BLaER1 treated with 17β-estradiol and CSF1 and Interleukin-3, amounts not matched to agents 10 nM and 100 nM (cell line): Measurements from ENCODE around the gene TMC1.

Experiments
- H3K27ac ChIP-seq, 11 experiments: shearing (Covaris generic); formaldehyde crosslinking; 2 replicates each; pipeline ENCODE4 v1.8.1; 2022
- H3K27me3 ChIP-seq, 11 experiments: shearing (Covaris generic); formaldehyde crosslinking; 2 replicates each; pipeline ENCODE4 v1.8.1; 2022
- H3K36me3 ChIP-seq, 11 experiments: shearing (Covaris generic); formaldehyde crosslinking; 2 replicates each; pipeline ENCODE4 v1.8.1; 2022
- H3K4me1 ChIP-seq, 10 experiments: shearing (Covaris generic); formaldehyde crosslinking; 2 replicates each; pipeline ENCODE4 v1.8.1; 2022
- H3K4me2 ChIP-seq, 11 experiments: shearing (Covaris generic); formaldehyde crosslinking; 2 replicates each; pipeline ENCODE4 v1.8.1; 2022
- H3K4me3 ChIP-seq, 10 experiments: shearing (Covaris generic); formaldehyde crosslinking; 2 replicates each; pipeline ENCODE4 v1.8.1; 2022
- H3K9ac ChIP-seq, 11 experiments: shearing (Covaris generic); formaldehyde crosslinking; 2 replicates each; pipeline ENCODE4 v1.8.1; 2022
- H3K9me3 ChIP-seq, 11 experiments: shearing (Covaris generic); formaldehyde crosslinking; replicated peaks in 1 of 11; 2 replicates each; pipeline ENCODE4 v1.8.1; 2022
- H4K20me1 ChIP-seq, 11 experiments: shearing (Covaris generic); formaldehyde crosslinking; 2 replicates each; pipeline ENCODE4 v1.8.1; 2022
- Cebpa-rat ChIP-seq, 11 experiments: shearing (Covaris generic); IDR thresholded peaks; 2 replicates each; pipeline ENCODE4 v1.8.1; 2022

The TMC1 gene

GRCh38 chr9:72590824-72591223 is 69.4 kb downstream of the TMC1 start:
- H3K9me3 ChIP-seq, result peaks cover 0 to 11% (median 0%) of the 10 kb centered on the region in 11 experiments; a peak in 3 of 22 replicates
- H3K27ac ChIP-seq, result no peak overlapping the region
- peaks cover 0 to 81% (median 24%) of the 10 kb centered on the region in 10 experiments; a peak in 15 of 20 replicates for H3K4me1 ChIP-seq
- TF ChIP-seq Cebpa-rat (IDR thresholded peaks at IDR 0.05), result no peak
- no peaks in the 10 kb centered on the region for H4K20me1 ChIP-seq
- H3K27me3 ChIP-seq, result no peaks in the 10 kb centered on the region
- no peaks in the 10 kb centered on the region for H3K36me3 ChIP-seq
- no peak overlapping the region for H3K9ac ChIP-seq
- H3K4me2 ChIP-seq, result peak overlapping the region in 2 of 11 experiments; percentile 47 to 48; a peak in 4 of 22 replicates
- H3K4me3 ChIP-seq, result no peak overlapping the region

- H3K27me3 ChIP-seq, result no peaks in the 10 kb centered on the region
- no peak overlapping the region for H3K4me3 ChIP-seq
- H3K36me3 ChIP-seq, result no peaks in the 10 kb centered on the region
- no peaks in the 10 kb centered on the region for H4K20me1 ChIP-seq
- H3K4me1 ChIP-seq, result peaks cover 0 to 63% (median 6%) of the 10 kb centered on the region in 10 experiments; a peak in 8 of 20 replicates
- H3K9me3 ChIP-seq, result peaks cover 0 to 4% (median 0%) of the 10 kb centered on the region in 11 experiments; a peak in 1 of 22 replicates
- peak overlapping the region in 2 of 11 experiments; percentile 16 to 20; a peak in 2 of 22 replicates for H3K9ac ChIP-seq
- no peak for TF ChIP-seq Cebpa-rat (IDR thresholded peaks at IDR 0.05)
- H3K4me2 ChIP-seq, result peak overlapping the region in 4 of 11 experiments; percentile 17 to 72 (median 56); a peak in 6 of 22 replicates
- peak overlapping the region in 8 of 11 experiments; percentile 3 to 60 (median 36); a peak in 10 of 22 replicates for H3K27ac ChIP-seq
These were observed 71.3 kb downstream of the TMC1 start for GRCh38 chr9:72592502-72593403.

GRCh38 chr9:72596451-72597180 is 75.2 kb downstream of the TMC1 start:
- no peak overlapping the region for H3K9ac ChIP-seq
- no peak overlapping the region for H3K4me3 ChIP-seq
- no peak for TF ChIP-seq Cebpa-rat (IDR thresholded peaks at IDR 0.05)
- H4K20me1 ChIP-seq, result no peaks in the 10 kb centered on the region
- H3K4me1 ChIP-seq, result peaks cover 0 to 28% (median 3%) of the 10 kb centered on the region in 10 experiments; a peak in 8 of 20 replicates
- no peak overlapping the region for H3K27ac ChIP-seq
- H3K4me2 ChIP-seq, result no peak overlapping the region
- no peaks in the 10 kb centered on the region for H3K27me3 ChIP-seq
- H3K36me3 ChIP-seq, result no peaks in the 10 kb centered on the region
- no peaks in the 10 kb centered on the region for H3K9me3 ChIP-seq

- H3K4me1 ChIP-seq, result peaks cover 0 to 23% (median 3%) of the 10 kb centered on the region in 10 experiments; a peak in 8 of 20 replicates
- no peak overlapping the region for H3K4me2 ChIP-seq
- H4K20me1 ChIP-seq, result no peaks in the 10 kb centered on the region
- no peak overlapping the region for H3K4me3 ChIP-seq
- H3K27me3 ChIP-seq, result no peaks in the 10 kb centered on the region
- H3K36me3 ChIP-seq, result no peaks in the 10 kb centered on the region
- H3K9ac ChIP-seq, result no peak overlapping the region
- no peak overlapping the region for H3K27ac ChIP-seq
- H3K9me3 ChIP-seq, result no peaks in the 10 kb centered on the region
- no peak for TF ChIP-seq Cebpa-rat (IDR thresholded peaks at IDR 0.05)
These were observed 75.7 kb downstream of the TMC1 start for GRCh38 chr9:72597181-72597517.

GRCh38 chr9:72597601-72598000 is 76.2 kb downstream of the TMC1 start:
- no peak overlapping the region for H3K4me2 ChIP-seq
- H4K20me1 ChIP-seq, result no peaks in the 10 kb centered on the region
- H3K36me3 ChIP-seq, result no peaks in the 10 kb centered on the region
- H3K27me3 ChIP-seq, result no peaks in the 10 kb centered on the region
- no peaks in the 10 kb centered on the region for H3K9me3 ChIP-seq
- H3K4me3 ChIP-seq, result no peak overlapping the region
- H3K27ac ChIP-seq, result no peak overlapping the region
- peaks cover 0 to 18% (median under 1%) of the 10 kb centered on the region in 10 experiments; a peak in 8 of 20 replicates for H3K4me1 ChIP-seq
- no peak for TF ChIP-seq Cebpa-rat (IDR thresholded peaks at IDR 0.05)
- H3K9ac ChIP-seq, result no peak overlapping the region

- H3K4me3 ChIP-seq, result no peak overlapping the region
These were observed 77.2 kb downstream of the TMC1 start for GRCh38 chr9:72598639-72599038.

GRCh38 chr9:72599874-72600534 is 78.6 kb downstream of the TMC1 start:
- no peaks in the 10 kb centered on the region for H3K36me3 ChIP-seq
- H3K27me3 ChIP-seq, result no peaks in the 10 kb centered on the region
- no peaks in the 10 kb centered on the region for H4K20me1 ChIP-seq
- no peak overlapping the region for H3K4me2 ChIP-seq
- no peaks in the 10 kb centered on the region for H3K9me3 ChIP-seq
- no peak overlapping the region for H3K27ac ChIP-seq
- H3K4me3 ChIP-seq, result no peak overlapping the region
- no peak overlapping the region for H3K9ac ChIP-seq
- no peak for TF ChIP-seq Cebpa-rat (IDR thresholded peaks at IDR 0.05)
- 0 out of 20 replicates have a peak, but pooled peaks cover 0 to 1% (median 0%) of the 10 kb centered on the region in 10 experiments for H3K4me1 ChIP-seq

More at GRCh38 chr9:72598639-72599038, 77.2 kb downstream of the TMC1 start:
- Histone ChIP-seq H3K4me2 (no peak overlapping the region), H4K20me1 (no peaks in the 10 kb centered on the region), H3K36me3 (no peaks in the 10 kb centered on the region), H3K4me1 (peaks cover 0 to 10% (median 0%) of the 10 kb centered on the region in 10 experiments; a peak in 6 of 20 replicates), H3K27ac (no peak overlapping the region), H3K9me3 (no peaks in the 10 kb centered on the region), H3K27me3 (no peaks in the 10 kb centered on the region), H3K9ac (no peak overlapping the region)
- no peak for TF ChIP-seq Cebpa-rat (IDR thresholded peaks at IDR 0.05)

GRCh38 chr9:72600671-72601070 is 79.3 kb downstream of the TMC1 start:
- H3K27ac ChIP-seq, result no peak overlapping the region
- no peak overlapping the region for H3K9ac ChIP-seq
- H3K4me1 ChIP-seq, result no peaks in the 10 kb centered on the region
- H4K20me1 ChIP-seq, result no peaks in the 10 kb centered on the region
- TF ChIP-seq Cebpa-rat (IDR thresholded peaks at IDR 0.05), result no peak
- H3K4me2 ChIP-seq, result no peak overlapping the region
- H3K9me3 ChIP-seq, result no peaks in the 10 kb centered on the region
- no peak overlapping the region for H3K4me3 ChIP-seq
- no peaks in the 10 kb centered on the region for H3K36me3 ChIP-seq
- no peaks in the 10 kb centered on the region for H3K27me3 ChIP-seq

- Histone ChIP-seq H3K36me3 (no peaks in the 10 kb centered on the region), H3K27me3 (no peaks in the 10 kb centered on the region), H3K9ac (no peak overlapping the region), H3K4me1 (no peaks in the 10 kb centered on the region), H3K27ac (no peak overlapping the region), H3K4me3 (no peak overlapping the region), H3K4me2 (no peak overlapping the region), H4K20me1 (no peaks in the 10 kb centered on the region), H3K9me3 (no peaks in the 10 kb centered on the region)
- TF ChIP-seq Cebpa-rat (IDR thresholded peaks at IDR 0.05), result no peak
These were observed 80.2 kb downstream of the TMC1 start for GRCh38 chr9:72601615-72602014.
